Stimulated activated naive B cell treated with anti-CD40 and anti-IgM and Interleukin-4, amounts not matched to agents 10 μg/mL and 1 μg/mL and 100 μg/mL, for 72 hours (primary cell): ENCODE results near the gene ABCF2.

Source experiments
- ATAC-seq, 2 donors: fragments of 150-1000 bp; cut with Tn5 transposase; replicated peaks; 2 replicates each; pipeline ENCODE4 v1.10.0; 2021; ENCODE audit warnings: moderate library complexity in 1 of 2
- DNase-seq: peaks from one replicate; pipeline ENCODE4 v3.0.0; 2021
- H3K27ac Mint-ChIP-seq: one replicate; pipeline ENCODE4 v1.8.0; 2022; ENCODE audit warnings: mild to moderate bottlenecking, mixed read lengths
- H3K27me3 Mint-ChIP-seq, 2 donors: one replicate each; pipeline ENCODE4 v1.8.0; 2022; ENCODE audit warnings: mixed read lengths in 2 of 2
- H3K36me3 Mint-ChIP-seq, 2 donors: one replicate each; pipeline ENCODE4 v1.8.0; 2022; ENCODE audit warnings: mixed read lengths in 2 of 2, mild to moderate bottlenecking in 1 of 2
- H3K4me1 Mint-ChIP-seq, 2 donors: one replicate each; pipeline ENCODE4 v1.8.0; 2022; ENCODE audit warnings: mixed read lengths in 2 of 2, mild to moderate bottlenecking in 1 of 2
- H3K4me3 Mint-ChIP-seq, 2 donors: one replicate each; pipeline ENCODE4 v1.8.0; 2022; ENCODE audit warnings: mild to moderate bottlenecking in 2 of 2, mixed read lengths in 2 of 2, moderate library complexity in 1 of 2
- H3K9me3 Mint-ChIP-seq, 2 donors: one replicate each; pipeline ENCODE4 v1.8.0; 2022; ENCODE audit warnings: mixed read lengths in 2 of 2, mild to moderate bottlenecking in 1 of 2

The ABCF2 gene

DNA sequence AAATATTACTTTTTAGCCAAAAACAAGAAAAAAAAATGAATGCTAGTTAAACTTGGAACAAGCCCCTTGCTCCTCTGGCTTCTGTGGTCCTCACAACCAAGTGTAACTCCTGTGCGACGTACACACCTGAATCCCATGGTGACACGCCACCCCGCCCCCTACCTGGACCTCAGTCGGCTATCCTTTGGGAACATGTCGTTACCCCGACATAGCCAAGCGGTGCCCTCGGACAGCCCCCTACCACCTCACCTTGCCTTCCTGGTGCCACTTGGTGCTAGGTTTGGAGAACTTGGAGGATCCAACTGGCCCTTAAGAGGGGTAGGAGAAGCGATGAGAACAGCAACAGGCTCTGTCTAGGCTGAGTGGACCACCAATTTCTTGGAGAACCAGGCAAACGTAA lies 33.5 kb upstream of the ABCF2 start:
- no peak for DNase-seq
- ATAC-seq = no peak
- H3K36me3 Mint-ChIP-seq = no peaks in the 10 kb centered on the region
- no peaks in the 10 kb centered on the region for H3K9me3 Mint-ChIP-seq
- no peak overlapping the region for H3K27ac Mint-ChIP-seq
- no peaks in the 10 kb centered on the region for H3K4me1 Mint-ChIP-seq
- no peak overlapping the region for H3K4me3 Mint-ChIP-seq
- peaks cover 52 to 56% of the 10 kb centered on the region in 2 donors for H3K27me3 Mint-ChIP-seq

DNA sequence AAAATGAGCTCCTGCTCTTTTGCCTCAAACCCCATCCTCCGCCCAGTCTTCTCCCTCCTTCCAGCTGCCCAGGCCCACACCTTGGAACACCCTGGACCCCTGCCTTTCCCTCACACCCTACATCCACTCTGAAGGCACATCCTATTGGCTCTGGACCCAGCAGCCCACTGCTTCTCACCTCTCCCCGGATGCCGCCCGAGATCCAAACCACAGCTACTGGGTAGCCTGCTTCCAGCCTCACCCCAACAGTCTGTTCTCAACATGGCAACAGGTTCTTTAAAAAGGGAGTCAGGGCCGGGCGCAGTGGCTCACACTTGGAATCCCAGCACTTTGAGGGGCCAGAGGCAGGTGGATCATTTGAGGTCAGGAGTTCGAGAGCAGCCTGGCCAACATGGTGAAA lies 31.0 kb upstream of the ABCF2 start:
- no peaks in the 10 kb centered on the region for H3K36me3 Mint-ChIP-seq
- H3K27ac Mint-ChIP-seq = no peak overlapping the region
- H3K9me3 Mint-ChIP-seq = no peaks in the 10 kb centered on the region
- peaks cover 66 to 79% of the 10 kb centered on the region in 2 donors for H3K27me3 Mint-ChIP-seq
- no peaks in the 10 kb centered on the region for H3K4me1 Mint-ChIP-seq
- no peak for DNase-seq
- no peak overlapping the region for H3K4me3 Mint-ChIP-seq
- ATAC-seq = no peak

DNA sequence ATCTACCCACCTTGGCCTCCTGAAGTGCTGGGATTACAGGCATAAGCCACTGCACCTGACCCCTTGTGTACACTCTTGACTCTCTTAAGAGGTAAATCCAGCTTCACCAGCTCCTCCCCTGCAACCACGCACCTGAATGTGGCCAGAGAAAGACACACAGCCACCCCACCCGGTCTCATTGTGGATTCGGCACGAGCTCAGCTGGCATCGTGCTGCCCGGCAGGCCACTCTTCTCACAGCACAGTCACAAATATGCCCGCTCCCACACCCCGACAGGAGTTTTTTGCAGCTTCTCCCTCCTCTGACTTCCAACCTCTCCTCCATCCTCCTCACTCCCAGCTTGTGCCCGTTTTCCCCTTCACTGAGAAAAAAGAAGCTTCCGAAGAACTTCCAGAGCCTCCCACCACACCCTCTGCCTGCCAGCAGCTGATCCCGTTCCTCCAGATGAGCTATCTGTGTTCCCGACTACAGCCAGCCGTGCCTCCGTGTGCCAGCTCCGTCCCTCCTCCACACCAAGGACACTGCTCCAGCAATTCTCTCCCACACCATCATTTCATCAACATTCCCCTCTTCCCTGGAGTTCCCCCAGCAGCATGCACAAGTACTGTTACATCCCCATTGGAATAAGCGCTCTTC lies 29.5 kb upstream of the ABCF2 start:
- Mint-ChIP-seq H3K36me3 (no peaks in the 10 kb centered on the region), H3K4me1 (peaks cover 4 to 9% of the 10 kb centered on the region in 2 donors), H3K27ac (no peak overlapping the region), H3K27me3 (peaks cover 71 to 79% of the 10 kb centered on the region in 2 donors), H3K9me3 (no peaks in the 10 kb centered on the region), H3K4me3 (no peak overlapping the region)
- DNase-seq = no peak
- no peak for ATAC-seq

DNA sequence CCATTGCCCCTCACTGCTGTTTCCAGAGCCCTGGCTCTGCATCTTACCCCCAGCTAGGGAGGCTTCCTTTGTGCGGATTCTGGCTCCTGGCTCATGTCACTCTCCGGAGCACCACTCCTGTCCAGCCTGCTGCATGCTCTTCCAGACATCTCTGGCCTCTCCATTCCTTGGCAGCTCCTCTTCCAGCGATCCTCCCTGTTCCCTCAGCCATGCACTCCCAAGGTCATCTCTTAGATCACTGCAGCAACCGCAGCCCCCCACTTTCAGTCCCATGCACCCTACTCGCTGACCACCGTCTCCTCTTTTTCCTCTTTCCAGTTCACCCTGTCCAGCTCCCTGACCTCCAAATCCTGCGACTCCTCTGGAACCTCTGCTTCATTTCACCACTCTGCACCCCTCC lies 28.4 kb upstream of the ABCF2 start:
- Mint-ChIP-seq H3K27ac (no peak overlapping the region), H3K4me1 (peaks cover 13 to 19% of the 10 kb centered on the region in 2 donors), H3K4me3 (no peak overlapping the region), H3K27me3 (peaks cover 73 to 82% of the 10 kb centered on the region in 2 donors), H3K36me3 (no peaks in the 10 kb centered on the region), H3K9me3 (no peaks in the 10 kb centered on the region)
- ATAC-seq (no peak), DNase-seq (no peak)

DNA sequence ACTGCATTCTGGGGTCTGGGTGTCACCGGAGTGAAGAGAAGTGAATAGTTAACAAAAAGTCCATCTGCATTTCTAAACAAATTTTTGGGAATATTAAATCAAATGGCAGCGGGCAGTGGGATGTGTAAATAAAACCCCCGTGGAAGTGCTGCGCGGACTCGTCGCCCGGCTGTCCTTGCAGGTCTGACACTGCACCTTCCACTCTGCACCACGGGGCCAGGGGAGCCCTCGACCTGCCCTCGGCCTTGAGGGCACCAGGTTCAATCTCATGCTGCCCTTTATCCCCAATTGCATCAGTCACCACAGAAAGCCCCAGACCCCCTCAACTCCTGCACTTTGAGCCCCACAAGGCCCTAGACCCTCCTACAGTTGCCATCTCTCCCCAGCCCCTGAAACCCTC lies 27.8 kb upstream of the ABCF2 start:
- peaks cover 73 to 81% of the 10 kb centered on the region in 2 donors for H3K27me3 Mint-ChIP-seq
- DNase-seq = no peak
- H3K36me3 Mint-ChIP-seq = no peaks in the 10 kb centered on the region
- no peak for ATAC-seq
- peaks cover 14 to 23% of the 10 kb centered on the region in 2 donors for H3K4me1 Mint-ChIP-seq
- H3K9me3 Mint-ChIP-seq = no peaks in the 10 kb centered on the region
- no peak overlapping the region for H3K27ac Mint-ChIP-seq
- H3K4me3 Mint-ChIP-seq = no peak overlapping the region

DNA sequence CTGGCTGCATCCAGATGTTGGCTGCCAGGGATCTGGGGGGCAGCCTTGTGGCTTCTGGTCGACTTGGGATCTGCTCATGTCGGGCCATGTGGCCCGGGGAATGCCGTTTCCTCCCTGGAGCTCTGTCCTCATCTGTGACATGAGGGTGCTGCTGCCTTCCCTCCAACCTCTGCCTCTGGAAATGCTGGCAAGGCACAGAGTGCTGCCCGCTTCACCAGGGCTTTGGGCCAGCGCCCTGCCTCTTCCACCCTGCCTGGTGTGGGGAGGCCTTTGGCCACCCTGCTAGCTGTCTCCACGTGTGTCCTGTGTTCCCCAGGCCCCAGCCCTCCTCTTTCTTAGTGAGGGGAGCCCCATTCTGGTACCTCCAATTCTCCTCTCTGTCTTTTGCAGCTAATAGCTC lies 27.3 kb upstream of the ABCF2 start:
- Mint-ChIP-seq H3K36me3 (no peaks in the 10 kb centered on the region), H3K27ac (no peak overlapping the region), H3K27me3 (peaks cover 77 to 83% of the 10 kb centered on the region in 2 donors), H3K9me3 (no peaks in the 10 kb centered on the region), H3K4me3 (no peak overlapping the region), H3K4me1 (peaks cover 16 to 26% of the 10 kb centered on the region in 2 donors)
- no peak for ATAC-seq
- DNase-seq = no peak

DNA sequence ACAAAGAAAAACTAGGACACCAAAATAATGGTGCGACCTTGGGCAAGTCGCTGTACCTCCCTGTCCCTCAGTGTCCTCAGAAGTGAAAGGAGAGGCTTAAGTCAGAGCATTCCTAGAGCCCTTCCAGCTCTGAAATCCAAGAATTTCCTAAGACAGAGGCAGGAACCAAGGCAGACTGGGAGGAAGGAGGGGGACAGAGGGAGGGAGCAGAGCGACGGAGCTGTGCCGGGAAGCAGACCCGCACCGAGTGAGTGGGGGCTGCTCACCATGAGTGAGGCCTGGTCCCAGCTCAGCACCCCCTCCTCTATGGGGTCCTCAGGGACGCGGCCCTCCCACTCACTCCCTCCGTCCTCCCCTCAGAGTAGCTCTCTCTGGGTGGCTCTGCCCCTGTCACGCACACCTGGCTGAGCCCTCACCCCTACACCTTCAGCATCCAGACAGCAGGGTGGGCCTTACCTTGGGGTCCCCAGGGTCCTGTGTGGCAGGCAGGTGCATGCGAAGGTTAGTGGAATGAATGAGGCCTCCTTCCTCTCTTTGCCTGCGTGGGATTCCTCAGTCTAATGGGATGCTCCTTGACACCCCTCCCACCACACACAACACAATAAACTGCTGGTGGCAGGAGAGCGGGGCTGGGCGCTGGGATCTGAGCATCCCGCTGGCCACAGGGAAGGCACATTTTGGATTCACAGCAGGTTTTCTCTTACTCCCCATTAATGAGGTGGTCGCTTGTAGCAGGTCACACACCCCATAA lies 26.1 kb upstream of the ABCF2 start:
- Mint-ChIP-seq H3K27me3 (peaks cover 75 to 82% of the 10 kb centered on the region in 2 donors), H3K9me3 (no peaks in the 10 kb centered on the region), H3K27ac (no peak overlapping the region), H3K4me3 (no peak overlapping the region), H3K4me1 (peaks cover 21 to 34% of the 10 kb centered on the region in 2 donors), H3K36me3 (no peaks in the 10 kb centered on the region)
- DNase-seq (no peak), ATAC-seq (no peak)

DNA sequence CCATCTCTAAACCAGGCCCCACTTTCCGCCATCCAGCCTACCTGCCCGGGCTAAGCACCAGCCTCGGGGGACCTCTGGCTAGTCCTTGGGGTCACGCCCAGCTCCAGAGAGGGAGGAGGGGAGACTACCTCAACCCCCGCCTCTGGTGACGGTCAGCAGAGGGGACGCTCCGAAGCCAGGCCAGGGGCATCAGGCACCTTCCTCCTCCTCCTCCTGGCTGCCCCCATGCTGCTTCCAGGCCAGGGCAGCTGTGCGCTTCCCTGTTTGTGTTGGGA lies 25.5 kb upstream of the ABCF2 start:
- H3K4me3 Mint-ChIP-seq = peak overlapping the region; percentile 72 to 74
- H3K36me3 Mint-ChIP-seq = no peaks in the 10 kb centered on the region
- no peak overlapping the region for H3K27ac Mint-ChIP-seq
- ATAC-seq (no peak), DNase-seq (no peak)
- H3K4me1 Mint-ChIP-seq = peaks cover 26 to 40% of the 10 kb centered on the region in 2 donors
- H3K9me3 Mint-ChIP-seq = no peaks in the 10 kb centered on the region
- H3K27me3 Mint-ChIP-seq = peaks cover 73 to 82% of the 10 kb centered on the region in 2 donors

DNA sequence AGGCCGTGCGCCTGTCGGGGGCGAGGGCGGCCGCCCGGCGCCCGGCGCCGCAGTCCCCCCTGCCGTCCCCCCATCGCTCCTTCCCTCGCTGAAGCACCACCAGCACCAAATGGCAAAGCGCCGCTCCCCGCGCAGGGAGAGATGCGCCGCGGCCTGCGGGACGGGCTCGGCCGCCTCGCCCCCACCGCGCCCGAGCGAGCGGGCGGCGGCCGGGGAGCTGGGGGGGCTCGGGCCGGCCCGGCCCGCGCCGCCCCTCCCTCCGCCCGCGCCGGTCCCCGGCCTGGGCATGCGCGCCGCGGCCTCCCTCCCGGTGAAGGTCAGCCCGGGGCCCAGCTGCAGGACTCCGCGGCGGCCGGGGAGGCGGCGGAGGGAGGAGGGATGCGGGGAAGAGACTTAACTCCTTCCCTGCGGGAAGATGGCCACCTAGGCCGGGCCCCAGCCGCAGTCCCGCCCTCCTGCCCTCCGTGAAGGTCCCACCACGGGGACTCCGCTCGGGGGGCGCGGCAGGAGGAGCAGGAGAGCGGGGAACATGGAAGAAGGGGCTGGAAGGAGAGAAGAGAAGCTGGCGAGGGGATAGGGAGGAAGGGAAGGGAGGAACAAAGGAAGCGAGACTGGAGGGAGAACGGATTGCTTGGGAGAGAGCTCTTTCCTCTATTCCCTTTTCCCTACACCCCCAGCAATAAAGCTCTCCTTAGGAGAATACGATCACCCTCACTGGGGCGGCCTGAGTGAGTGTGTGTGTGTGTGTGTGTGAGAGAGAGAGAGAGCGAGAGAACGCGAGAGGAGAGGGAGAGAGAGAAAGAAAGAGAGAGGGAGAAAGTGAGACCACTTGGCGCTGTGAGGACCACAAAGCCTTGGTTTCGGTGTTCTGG lies 24.9 kb upstream of the ABCF2 start:
- DNase-seq (no peak), ATAC-seq (peak in 1 of 2 donors; percentile 29)
- no peaks in the 10 kb centered on the region for H3K36me3 Mint-ChIP-seq
- H3K27me3 Mint-ChIP-seq = peaks cover 71 to 82% of the 10 kb centered on the region in 2 donors
- no peaks in the 10 kb centered on the region for H3K9me3 Mint-ChIP-seq
- peaks cover 27 to 44% of the 10 kb centered on the region in 2 donors for H3K4me1 Mint-ChIP-seq
- peak overlapping the region; percentile 72 to 74 for H3K4me3 Mint-ChIP-seq
- H3K27ac Mint-ChIP-seq = peak overlapping the region; percentile 33

DNA sequence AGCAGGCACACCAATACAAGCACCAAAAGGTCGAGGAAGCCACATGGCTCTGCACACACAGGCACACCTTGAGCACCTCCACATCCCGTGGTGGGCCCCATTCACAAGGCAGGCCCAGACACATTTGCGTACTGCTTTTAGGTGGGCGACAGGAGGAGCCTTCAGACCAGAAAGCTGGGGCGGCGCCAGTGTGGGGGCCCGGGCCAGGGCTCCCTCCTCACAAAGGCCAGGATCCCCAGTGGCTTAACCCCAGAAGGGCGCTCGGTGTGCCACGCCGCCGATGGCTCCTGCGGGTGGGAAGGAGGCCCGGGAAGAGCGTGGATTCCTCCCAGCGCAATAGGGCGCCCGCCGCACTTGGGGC lies 24.3 kb upstream of the ABCF2 start:
- H3K4me1 Mint-ChIP-seq = peaks cover 31 to 50% of the 10 kb centered on the region in 2 donors
- no peak for ATAC-seq
- no peaks in the 10 kb centered on the region for H3K9me3 Mint-ChIP-seq
- DNase-seq = no peak
- peaks cover 71 to 82% of the 10 kb centered on the region in 2 donors for H3K27me3 Mint-ChIP-seq
- H3K36me3 Mint-ChIP-seq = no peaks in the 10 kb centered on the region
- no peak overlapping the region for H3K27ac Mint-ChIP-seq
- peak overlapping the region; percentile 56 to 72 for H3K4me3 Mint-ChIP-seq

DNA sequence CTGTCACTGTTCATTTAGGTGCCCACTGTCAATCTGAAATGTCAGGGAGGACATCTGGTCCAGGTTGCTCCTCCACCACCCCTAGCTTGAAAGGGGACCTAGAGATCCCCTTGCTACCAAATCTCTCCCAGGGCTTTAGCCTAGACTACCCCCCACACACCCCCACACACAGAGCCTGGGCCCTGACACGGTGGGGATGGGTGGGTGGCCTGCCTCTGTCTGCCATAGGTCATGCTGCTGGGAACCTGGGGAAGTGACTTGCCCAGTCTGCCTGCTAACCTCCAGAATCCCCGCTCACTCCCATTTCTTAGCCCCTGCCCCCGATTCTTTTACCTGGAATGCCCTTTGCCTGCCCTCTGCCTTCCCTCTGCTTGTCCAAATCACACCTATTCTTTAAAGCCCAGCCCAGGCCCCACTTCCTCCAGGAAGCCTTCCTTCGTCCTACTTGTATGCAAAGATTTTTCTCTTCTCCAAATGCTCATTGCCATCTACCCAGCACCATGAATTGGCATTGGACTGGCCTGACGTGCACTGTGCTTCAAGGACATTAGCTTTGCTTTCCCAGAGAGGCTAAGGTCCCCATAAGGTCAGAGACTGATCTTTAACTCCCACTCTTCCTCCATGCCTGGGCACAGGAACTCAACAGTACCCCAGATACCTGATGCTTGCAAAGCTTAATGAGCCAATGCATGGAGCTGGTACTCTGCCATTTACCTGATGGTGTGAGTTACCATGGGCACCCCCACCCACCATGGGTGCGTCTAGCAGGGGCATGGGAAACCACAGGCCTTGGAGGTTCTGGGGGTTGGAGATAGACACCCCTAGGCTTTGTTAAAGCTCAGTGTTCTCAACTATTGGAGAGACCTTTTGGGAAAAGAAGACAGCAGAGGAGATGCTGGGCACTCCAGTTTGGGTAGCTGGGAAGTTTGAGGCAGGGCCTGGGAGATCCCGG lies 23.5 kb upstream of the ABCF2 start:
- H3K27me3 Mint-ChIP-seq = peaks cover 71 to 81% of the 10 kb centered on the region in 2 donors
- no peaks in the 10 kb centered on the region for H3K36me3 Mint-ChIP-seq
- no peak for DNase-seq
- no peak overlapping the region for H3K27ac Mint-ChIP-seq
- H3K9me3 Mint-ChIP-seq = no peaks in the 10 kb centered on the region
- ATAC-seq = no peak
- H3K4me1 Mint-ChIP-seq = peaks cover 34 to 54% of the 10 kb centered on the region in 2 donors
- H3K4me3 Mint-ChIP-seq = peak overlapping the region; percentile 56 to 72

DNA sequence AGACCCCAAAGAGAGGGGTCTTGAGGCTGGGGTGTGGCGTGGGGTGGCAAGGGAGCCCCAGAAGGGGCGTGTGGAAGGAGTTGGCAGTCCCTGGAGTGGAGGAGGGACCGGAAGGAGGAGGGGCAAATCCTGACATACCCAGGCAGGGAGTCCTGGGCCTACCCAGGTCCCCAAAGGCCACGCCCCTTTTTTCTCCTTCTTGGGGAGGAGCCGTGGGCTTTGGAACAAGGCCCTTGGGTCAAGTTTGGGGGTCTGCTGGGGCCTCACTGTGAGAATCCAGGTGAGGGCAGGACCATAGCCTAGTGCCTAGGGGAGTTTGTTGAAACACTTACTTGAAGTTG lies 22.7 kb upstream of the ABCF2 start:
- DNase-seq (no peak), ATAC-seq (no peak)
- peaks cover 38 to 59% of the 10 kb centered on the region in 2 donors for H3K4me1 Mint-ChIP-seq
- H3K4me3 Mint-ChIP-seq = peak overlapping the region in 1 of 2 donors; percentile 83
- H3K36me3 Mint-ChIP-seq = no peaks in the 10 kb centered on the region
- no peaks in the 10 kb centered on the region for H3K9me3 Mint-ChIP-seq
- peak overlapping the region; percentile 42 for H3K27ac Mint-ChIP-seq
- H3K27me3 Mint-ChIP-seq = peaks cover 65 to 73% of the 10 kb centered on the region in 2 donors

DNA sequence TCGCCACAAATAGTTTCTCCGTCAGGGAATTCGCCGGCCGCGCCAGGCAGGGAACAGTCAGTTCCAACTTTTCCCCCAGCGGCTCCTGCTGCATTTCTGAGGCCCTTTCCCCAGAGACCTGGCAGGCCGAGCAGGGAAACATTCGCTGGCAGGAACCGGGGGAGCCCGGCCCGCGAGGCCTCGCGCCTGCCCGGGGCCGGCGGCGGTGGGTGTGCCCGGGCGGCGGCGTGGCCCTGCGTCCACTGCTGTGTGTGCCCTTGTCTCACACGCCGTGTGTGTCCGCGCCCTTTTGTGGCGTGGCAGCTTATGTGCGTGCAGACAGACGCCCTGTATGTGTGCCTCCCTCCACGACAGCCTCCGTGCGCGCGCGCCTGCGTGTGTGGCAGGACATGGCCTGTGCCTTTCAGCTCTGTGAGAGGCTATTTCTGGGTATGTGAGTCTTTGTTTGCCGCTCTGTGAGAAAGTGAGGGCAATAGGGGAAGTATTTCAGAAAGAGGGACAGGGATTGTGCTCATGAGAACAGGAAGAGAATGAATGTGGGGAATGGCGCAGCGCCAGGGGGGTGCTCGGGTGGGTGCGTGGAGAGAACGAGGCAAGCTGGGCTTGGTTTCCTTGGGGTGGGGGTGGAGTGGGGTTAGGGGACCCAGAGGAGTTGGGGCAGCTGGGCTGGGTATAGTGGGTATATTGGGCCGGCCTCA lies 22.2 kb upstream of the ABCF2 start:
- Mint-ChIP-seq H3K36me3 (no peaks in the 10 kb centered on the region), H3K4me1 (peaks cover 39 to 64% of the 10 kb centered on the region in 2 donors), H3K27me3 (peaks cover 61 to 68% of the 10 kb centered on the region in 2 donors), H3K9me3 (no peaks in the 10 kb centered on the region), H3K4me3 (peak overlapping the region; percentile 74 to 83), H3K27ac (peak overlapping the region; percentile 42)
- ATAC-seq (peak; percentile 61 to 67), DNase-seq (peak; percentile 46)
